RWPE2 (cell line): ENCODE measurements around the gene DLX4.
A peak's percentile ranks its signal among the peaks of the same experiment; 100 is the strongest.

Source experiments
- ATAC-seq: fragments of 200-7000 bp; cut with Tn5 transposase; 3 replicates; pipeline ENCODE4 v1.9.1; 2021; ENCODE audit warnings: low read depth
- DNase-seq: peaks from one replicate; pipeline ENCODE4 v3.0.0-alpha.2; 2020; ENCODE audit warnings: low spot score
- H3K27ac ChIP-seq: fragments of 450-650 bp; 2 replicates; pipeline ENCODE4 v1.5.1; 2017; ENCODE audit warnings: mild to moderate bottlenecking; ENCODE audit not compliant: poor library complexity, severe bottlenecking
- H3K27me3 ChIP-seq: fragments of 250-450 bp; sonication (Bioruptor Pico); 2 replicates; pipeline ENCODE4 v1.5.1; 2021; ENCODE audit warnings: mild to moderate bottlenecking, moderate library complexity; ENCODE audit not compliant: insufficient read depth, poor library complexity, severe bottlenecking
- H3K36me3 ChIP-seq: fragments of 250-450 bp; sonication (Bioruptor Pico); 2 replicates; pipeline ENCODE4 v1.5.1; 2020; ENCODE audit warnings: low read depth, mild to moderate bottlenecking, moderate library complexity
- H3K4me1 ChIP-seq: fragments of 250-450 bp; sonication (Bioruptor Pico); 2 replicates; pipeline ENCODE4 v1.5.1; 2021; ENCODE audit warnings: mild to moderate bottlenecking, moderate library complexity; ENCODE audit not compliant: insufficient read depth, poor library complexity, severe bottlenecking
- H3K4me3 ChIP-seq: fragments of 250-450 bp; sonication (Bioruptor Pico); 2 replicates; pipeline ENCODE4 v1.5.1; 2021; ENCODE audit warnings: mild to moderate bottlenecking, moderate library complexity; ENCODE audit not compliant: severe bottlenecking
- H3K9me3 ChIP-seq: fragments of 250-450 bp; sonication (Bioruptor Pico); 2 replicates; pipeline ENCODE4 v1.5.1; 2021; ENCODE audit warnings: mild to moderate bottlenecking, moderate library complexity; ENCODE audit not compliant: severe bottlenecking
- TF ChIP-seq, protein P1 (sequence below): fragments of 450-650 bp; IDR thresholded peaks from one replicate; pipeline ENCODE4 v1.5.1; 2017; ENCODE audit warnings: mild to moderate bottlenecking, moderate library complexity; ENCODE audit not compliant: poor library complexity, severe bottlenecking

Gene DLX4

DNA sequence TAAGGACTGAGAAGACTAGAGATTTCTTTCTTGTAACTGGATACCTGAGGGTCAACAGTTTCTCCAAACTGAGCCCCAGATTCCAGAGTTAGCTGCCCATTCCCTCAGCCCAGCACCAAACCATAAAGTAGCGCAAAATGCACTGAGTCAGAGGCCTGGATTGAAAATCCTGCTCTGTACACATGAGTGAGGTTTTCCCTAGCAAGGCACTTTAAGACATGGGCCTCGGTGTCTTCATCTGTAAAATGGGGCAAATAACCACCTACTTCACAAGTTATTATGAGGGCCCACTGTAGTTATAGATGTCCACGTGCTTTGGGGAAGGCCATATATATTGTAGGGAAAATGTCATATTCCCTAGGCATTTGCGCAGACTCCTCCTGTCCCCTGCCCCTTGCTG lies 10.3 kb upstream of the DLX4 start:
- no peaks in the 10 kb centered on the region for H3K36me3 ChIP-seq
- no peak overlapping the region for H3K4me3 ChIP-seq
- TF ChIP-seq, protein P1, sequence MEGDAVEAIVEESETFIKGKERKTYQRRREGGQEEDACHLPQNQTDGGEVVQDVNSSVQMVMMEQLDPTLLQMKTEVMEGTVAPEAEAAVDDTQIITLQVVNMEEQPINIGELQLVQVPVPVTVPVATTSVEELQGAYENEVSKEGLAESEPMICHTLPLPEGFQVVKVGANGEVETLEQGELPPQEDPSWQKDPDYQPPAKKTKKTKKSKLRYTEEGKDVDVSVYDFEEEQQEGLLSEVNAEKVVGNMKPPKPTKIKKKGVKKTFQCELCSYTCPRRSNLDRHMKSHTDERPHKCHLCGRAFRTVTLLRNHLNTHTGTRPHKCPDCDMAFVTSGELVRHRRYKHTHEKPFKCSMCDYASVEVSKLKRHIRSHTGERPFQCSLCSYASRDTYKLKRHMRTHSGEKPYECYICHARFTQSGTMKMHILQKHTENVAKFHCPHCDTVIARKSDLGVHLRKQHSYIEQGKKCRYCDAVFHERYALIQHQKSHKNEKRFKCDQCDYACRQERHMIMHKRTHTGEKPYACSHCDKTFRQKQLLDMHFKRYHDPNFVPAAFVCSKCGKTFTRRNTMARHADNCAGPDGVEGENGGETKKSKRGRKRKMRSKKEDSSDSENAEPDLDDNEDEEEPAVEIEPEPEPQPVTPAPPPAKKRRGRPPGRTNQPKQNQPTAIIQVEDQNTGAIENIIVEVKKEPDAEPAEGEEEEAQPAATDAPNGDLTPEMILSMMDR = no peak
- no peak overlapping the region for H3K27ac ChIP-seq
- peaks cover 9% of the 10 kb centered on the region for H3K4me1 ChIP-seq
- peaks cover 7% of the 10 kb centered on the region for H3K27me3 ChIP-seq
- ATAC-seq (no peak), DNase-seq (no peak)
- H3K9me3 ChIP-seq = no peaks in the 10 kb centered on the region

DNA sequence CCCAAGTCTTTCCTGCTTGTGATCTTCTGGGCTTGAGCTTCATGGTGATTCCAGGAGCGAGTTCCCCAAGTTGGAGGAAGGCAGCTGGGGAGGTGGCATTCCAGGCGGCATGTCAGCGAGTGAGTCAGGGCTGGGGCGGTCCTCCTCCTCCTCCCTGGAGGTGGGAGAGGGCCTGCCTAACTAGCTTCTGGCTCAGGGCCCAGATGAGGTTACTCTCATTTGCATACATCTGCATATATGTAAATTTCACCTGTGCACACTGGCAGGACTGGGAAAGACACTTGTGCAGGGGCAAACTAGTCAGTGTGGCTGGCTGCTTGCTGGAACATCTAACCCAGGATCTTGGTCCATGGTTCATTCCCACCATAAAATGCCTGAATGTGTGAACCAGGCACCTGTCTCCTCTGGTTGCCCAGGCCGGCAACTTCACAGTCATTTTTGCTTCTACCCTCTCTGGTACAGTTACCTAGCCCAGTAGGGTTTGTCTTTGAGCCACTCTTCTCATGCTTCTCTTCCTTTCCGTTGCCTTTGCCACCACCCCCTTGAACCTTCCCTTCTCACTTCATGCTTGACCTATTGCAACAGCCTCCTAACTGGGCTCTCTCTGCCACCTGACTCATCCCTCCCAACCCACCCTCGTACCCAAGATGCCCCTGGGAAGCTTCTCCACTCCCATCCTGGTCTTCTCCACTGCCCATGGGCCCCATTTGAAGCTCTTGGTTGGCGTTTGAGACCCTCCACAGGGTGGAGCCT lies 9.6 kb upstream of the DLX4 start:
- TF ChIP-seq, protein P1 = no peak
- no peak for DNase-seq
- Histone ChIP-seq H3K4me3 (no peak overlapping the region), H3K27ac (no peak overlapping the region), H3K4me1 (peaks cover 9% of the 10 kb centered on the region), H3K9me3 (no peaks in the 10 kb centered on the region), H3K36me3 (no peaks in the 10 kb centered on the region), H3K27me3 (peaks cover 13% of the 10 kb centered on the region)
- peak; percentile 81 for ATAC-seq

DNA sequence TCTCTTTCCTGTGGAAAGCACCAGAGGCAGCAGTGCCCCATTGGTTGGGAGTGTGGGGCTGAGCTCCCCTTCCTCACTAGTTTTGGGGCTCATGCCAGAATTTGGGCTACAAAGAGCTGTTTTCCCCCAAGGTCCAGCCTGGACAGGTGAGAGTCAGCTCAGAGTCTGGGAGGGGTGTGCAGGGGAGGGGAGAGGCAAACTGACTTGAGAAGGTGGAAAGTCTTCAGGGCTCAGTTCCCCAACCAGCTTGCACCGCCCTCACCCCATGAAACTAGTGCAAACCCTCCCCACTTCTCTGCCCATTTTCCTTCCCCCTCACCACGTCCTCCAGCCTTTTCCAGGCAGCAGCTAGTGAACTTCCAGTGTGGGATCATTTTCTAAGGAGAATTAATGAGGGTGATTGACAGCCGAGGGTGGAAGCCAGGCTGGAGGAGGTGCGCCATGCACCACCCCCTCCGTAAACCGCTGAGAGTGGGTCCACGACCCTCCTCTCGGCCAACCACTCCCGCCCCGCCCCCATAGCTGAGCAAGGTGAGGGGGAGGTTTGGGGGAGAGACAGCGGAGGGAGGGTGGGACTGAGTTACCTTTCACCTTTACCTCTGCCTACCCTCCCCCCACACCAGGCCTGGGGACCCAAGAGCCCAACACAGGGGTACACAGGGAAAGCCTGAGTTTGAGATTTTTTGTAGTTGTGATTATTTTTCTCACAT lies 6.2 kb upstream of the DLX4 start:
- Histone ChIP-seq H3K27ac (no peak overlapping the region), H3K27me3 (peaks cover 47% of the 10 kb centered on the region), H3K9me3 (no peaks in the 10 kb centered on the region), H3K4me3 (no peak overlapping the region), H3K4me1 (peaks cover 9% of the 10 kb centered on the region), H3K36me3 (no peaks in the 10 kb centered on the region)
- no peak for ATAC-seq
- DNase-seq = no peak
- TF ChIP-seq, protein P1 = no peak

DNA sequence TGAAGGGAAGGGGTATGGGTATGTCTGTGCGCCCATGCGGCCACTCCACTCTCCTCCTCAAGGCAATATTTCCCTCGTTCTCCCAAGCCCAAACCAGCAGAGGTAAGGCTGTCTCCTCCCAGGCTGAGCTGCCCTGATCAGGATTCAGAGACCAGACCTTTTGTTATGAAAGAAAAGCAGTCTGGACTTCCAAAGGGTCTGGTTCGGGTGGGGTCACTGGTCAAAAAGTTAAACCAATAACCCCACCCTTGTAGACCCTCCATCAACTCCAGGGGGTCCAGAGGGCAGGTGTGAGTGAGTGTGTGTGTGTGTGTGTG lies 5.7 kb upstream of the DLX4 start:
- ATAC-seq (no peak), DNase-seq (no peak)
- peaks cover 9% of the 10 kb centered on the region for H3K4me1 ChIP-seq
- H3K9me3 ChIP-seq = no peaks in the 10 kb centered on the region
- TF ChIP-seq, protein P1 = no peak
- H3K4me3 ChIP-seq = no peak overlapping the region
- H3K27me3 ChIP-seq = peaks cover 52% of the 10 kb centered on the region
- H3K27ac ChIP-seq = no peak overlapping the region
- no peaks in the 10 kb centered on the region for H3K36me3 ChIP-seq

DNA sequence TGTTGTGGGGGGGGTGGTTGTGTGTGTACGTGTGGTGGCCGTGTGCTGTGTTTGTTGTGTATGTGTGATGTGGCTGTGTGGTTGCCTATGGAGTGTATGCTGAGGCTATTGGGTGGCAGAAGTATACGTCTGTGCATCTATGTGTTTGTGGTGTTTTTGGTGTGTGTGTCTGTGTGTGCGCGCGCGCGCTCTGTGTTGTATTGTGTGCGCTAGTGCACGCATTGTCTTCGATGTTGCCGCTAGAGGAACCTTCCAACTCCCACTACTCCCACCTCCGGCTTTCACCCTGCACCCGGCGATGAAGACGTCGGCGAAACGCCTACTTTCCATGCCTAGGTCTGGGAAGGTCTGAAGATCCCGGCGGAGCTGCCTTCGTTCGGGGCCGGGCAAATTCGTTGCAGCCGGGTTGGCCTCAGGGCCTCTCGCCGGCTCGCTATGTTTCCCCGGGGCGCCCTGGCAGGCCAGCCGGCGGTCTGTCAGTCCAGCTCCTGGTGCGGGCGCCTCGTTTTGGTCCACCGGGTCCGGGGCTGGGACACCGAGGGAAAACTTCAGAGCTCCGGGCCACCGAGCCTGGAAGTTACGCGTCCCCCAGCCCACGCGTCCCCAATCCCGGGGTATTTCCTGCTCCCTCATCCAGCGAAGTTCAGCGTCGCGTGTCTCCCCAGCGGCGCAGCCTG lies 5.2 kb upstream of the DLX4 start:
- Histone ChIP-seq H3K27ac (no peak overlapping the region), H3K9me3 (no peaks in the 10 kb centered on the region), H3K36me3 (no peaks in the 10 kb centered on the region), H3K27me3 (peaks cover 53% of the 10 kb centered on the region), H3K4me1 (peaks cover 8% of the 10 kb centered on the region), H3K4me3 (no peak overlapping the region)
- TF ChIP-seq, protein P1 = no peak
- ATAC-seq = no peak
- no peak for DNase-seq
